Measurements from ENCODE around the gene PTH2. TPM values are rescaled to one million over a fixed set of nuclear protein-coding genes. Genes with fewer than 3 reads are reported as not detected.

Gene PTH2
- total and polyA plus RNA-seq, 2 of the 8 experiments (the other 6 are each of a cell fraction or from before 2014, with no cell fraction given), result not detected

DNA sequence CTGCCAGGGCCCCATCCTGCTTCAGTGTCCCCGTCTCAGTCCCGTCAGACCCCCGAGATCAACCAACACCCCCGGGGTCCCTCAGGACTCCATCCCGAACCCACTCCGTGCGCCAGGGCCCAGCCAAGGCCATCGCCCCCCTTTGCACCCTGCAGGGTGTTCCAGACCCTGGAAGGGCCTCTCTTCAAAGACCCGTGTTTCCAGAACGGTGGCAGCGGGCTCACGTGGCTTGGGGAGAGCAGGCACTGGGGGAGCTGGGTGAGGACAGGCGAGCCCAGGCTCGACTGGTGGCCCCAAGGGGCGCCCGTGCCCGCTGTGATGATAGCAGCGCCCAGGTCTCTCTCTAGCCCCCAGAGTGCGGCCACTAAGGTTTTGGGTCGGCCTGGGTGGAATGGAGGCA lies 33.8 kb downstream of the PTH2 start:
- Histone ChIP-seq H3K23ac (ENCODE audit: insufficient read length) (no peak overlapping the region), H2AK5ac (ENCODE audit: low read depth, low read length) (no peak overlapping the region), H4K91ac (replicated peaks; ENCODE audit: insufficient read length, low read length) (no peak overlapping the region), H3K18ac (ENCODE audit: extremely low read depth, low read length) (no peak overlapping the region), H3K9me3 (ENCODE audit: insufficient read depth in 2 of 2, low read depth in 1 of 2, low read length in 1 of 2) (no peaks in the 10 kb centered on the region), H3K4me3 (ENCODE audit: extremely low read depth in 1 of 4, insufficient read depth in 2 of 4, low read depth in 3 of 4, low read length in 4 of 4) (no peak overlapping the region), H3K23me2 (ENCODE audit: low read depth, low read length) (no peaks in the 10 kb centered on the region; the same call in 1 of the 2 replicates), H4K8ac (ENCODE audit: extremely low read depth, insufficient read depth, low read length) (no peak overlapping the region), H2BK15ac (ENCODE audit: low read length) (no peak overlapping the region), H3K4ac (replicated peaks; ENCODE audit: insufficient read length, low read depth, low read length) (no peak overlapping the region), H2BK20ac (ENCODE audit: low read length) (no peak overlapping the region), H4K20me1 (replicated peaks in 1 of 2; ENCODE audit: control insufficient read depth in 1 of 2, insufficient read depth in 2 of 2, low read length in 2 of 2) (no peaks in the 10 kb centered on the region), H3K4me2 (ENCODE audit: insufficient read depth in 1 of 2, low read depth in 2 of 2, low read length in 2 of 2) (no peak overlapping the region), H2AFZ (ENCODE audit: low read length) (no peak overlapping the region), H2BK12ac (ENCODE audit: low read depth, low read length) (peak overlapping the region; percentile 50; the same call in 1 of the 2 replicates), H3K79me1 (ENCODE audit: low read depth, low read length) (no peaks in the 10 kb centered on the region), H3K36me3 (ENCODE audit: control insufficient read depth in 2 of 4, insufficient read depth in 4 of 4, low read length in 3 of 4) (no peaks in the 10 kb centered on the region), H2BK120ac (replicated peaks; ENCODE audit: low read depth, low read length) (no peak overlapping the region), H3K56ac (replicated peaks; ENCODE audit: insufficient read length, low read depth, low read length) (no peak overlapping the region), H3K27ac (ENCODE audit: low read depth, low read length) (no peak overlapping the region), H3K4me1 (replicated peaks in 1 of 4; ENCODE audit: control insufficient read depth in 3 of 4, insufficient read depth in 4 of 4, low read length in 3 of 4) (peaks cover 0 to 3% (median under 1%) of the 10 kb centered on the region in 4 experiments; a peak in 2 of 7 replicates), H2BK5ac (ENCODE audit: low read depth, low read length) (no peak overlapping the region), H3K14ac (ENCODE audit: insufficient read length) (no peak overlapping the region), H3K9ac (replicated peaks in 1 of 4; ENCODE audit: extremely low read depth in 1 of 4, low read depth in 3 of 4, low read length in 3 of 4) (no peak overlapping the region), H3K27me3 (replicated peaks in 1 of 4; ENCODE audit: control insufficient read depth in 3 of 4, extremely low read depth in 1 of 4, insufficient read depth in 3 of 4, low read length in 3 of 4) (no peaks in the 10 kb centered on the region), H4K5ac (ENCODE audit: insufficient read length, low read depth, low read length) (no peak overlapping the region), H3K79me2 (ENCODE audit: control insufficient read depth in 1 of 2, insufficient read depth in 2 of 2, low read length in 2 of 2) (no peaks in the 10 kb centered on the region)
- ChIA-PET POLR2A (ENCODE audit: partially characterized antibody) (interaction anchor here (0.6 to 1.1 kb wide), 7 partner anchors 16 to 224 kb away, joined by 3 read pairs; no protein-coding TSS in a partner anchor), CTCF (ENCODE audit: partially characterized antibody) (interaction anchor here (0.7 to 10.4 kb wide), 9 partner anchors 14 to 164 kb away, joined by 3 to 291 read pairs (median 8); partner anchors contain the start of genes GFY and PTH2)
- no peak for TF ChIP-seq NANOG (IDR thresholded peaks at IDR 0.05; ENCODE audit: insufficient read depth, low read depth, low read length, poor library complexity, severe bottlenecking)
- no peak for TF ChIP-seq HDAC6 (IDR thresholded peaks at IDR 0.05; ENCODE audit: low read depth, low read length)
- TF ChIP-seq JUN (IDR thresholded peaks at IDR 0.05; ENCODE audit: low read depth, low read length), result no peak
- no peak for TF ChIP-seq POLR2A (IDR thresholded peaks at IDR 0.05; ENCODE audit: control extremely low read depth in 1 of 2, low read depth in 2 of 2, low read length in 2 of 2)
- TF ChIP-seq HDAC2 (IDR thresholded peaks at IDR 0.05; ENCODE audit: borderline replicate concordance in 1 of 2, low read depth in 2 of 2, low read length in 2 of 2), result no peak
- TF ChIP-seq TEAD4 (IDR thresholded peaks at IDR 0.05; ENCODE audit: low read depth, low read length), result no peak
- TF ChIP-seq CHD2 (IDR thresholded peaks at IDR 0.05; ENCODE audit: low read length), result no peak
- no peak for TF ChIP-seq CTBP2 (IDR thresholded peaks at IDR 0.05; ENCODE audit: borderline replicate concordance, insufficient read depth, insufficient read length, low read length)
- TF ChIP-seq PHF8 (conservative IDR thresholded peaks at IDR 0.05; ENCODE audit: low read depth, low read length), result no peak
- TF ChIP-seq NRF1 (IDR thresholded peaks at IDR 0.05; ENCODE audit: low read depth, low read length), result no peak
- DNase-seq (ENCODE audit: low read depth in 1 of 2, low spot score in 2 of 2) (no peak), FAIRE-seq (no peak)
- 94% methylated on average over 16 of the region's 20 CpGs; no CpG with 5 or more reads in 1 of the 2 experiments for WGBS, 2 experiments (ENCODE audit: extremely low coverage in 1 of 2, insufficient coverage in 1 of 2, insufficient read length in 1 of 2, insufficient replicate concordance in 2 of 2, low coverage in 1 of 2, low lambda C conversion rate in 2 of 2, missing lambda C conversion rate in 1 of 2)
